Inflammatory macrophage treated with lipopolysaccharide for 4 hours (primary cell): Measurements from ENCODE around the gene CCDC148.
A peak's percentile ranks its signal among the peaks of the same experiment; 100 is the strongest.

Source experiments
- DNase-seq: peaks from one replicate; pipeline ENCODE4 v3.0.0-alpha.2; 2020

The CCDC148 gene

DNA sequence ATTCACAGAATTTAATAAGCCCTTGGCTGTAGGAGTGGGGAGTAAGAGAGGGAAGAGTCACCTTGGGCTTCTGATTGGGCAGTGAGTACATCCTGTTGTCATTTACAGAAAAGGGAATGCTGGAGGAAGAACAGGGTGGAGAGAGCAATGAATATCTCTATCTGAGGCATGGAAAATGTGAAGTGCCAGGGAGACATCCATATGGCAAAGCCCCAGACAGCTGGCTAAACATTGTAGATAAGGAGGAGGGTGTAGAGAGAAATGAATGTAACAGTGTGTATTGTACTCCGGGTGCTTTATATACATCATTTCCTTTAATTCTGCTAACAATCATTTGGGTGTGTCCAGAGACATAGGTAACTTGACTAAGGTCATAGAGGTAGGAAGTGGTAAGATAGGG lies 251.3 kb downstream of the CCDC148 start:
- DNase-seq, result no peak

DNA sequence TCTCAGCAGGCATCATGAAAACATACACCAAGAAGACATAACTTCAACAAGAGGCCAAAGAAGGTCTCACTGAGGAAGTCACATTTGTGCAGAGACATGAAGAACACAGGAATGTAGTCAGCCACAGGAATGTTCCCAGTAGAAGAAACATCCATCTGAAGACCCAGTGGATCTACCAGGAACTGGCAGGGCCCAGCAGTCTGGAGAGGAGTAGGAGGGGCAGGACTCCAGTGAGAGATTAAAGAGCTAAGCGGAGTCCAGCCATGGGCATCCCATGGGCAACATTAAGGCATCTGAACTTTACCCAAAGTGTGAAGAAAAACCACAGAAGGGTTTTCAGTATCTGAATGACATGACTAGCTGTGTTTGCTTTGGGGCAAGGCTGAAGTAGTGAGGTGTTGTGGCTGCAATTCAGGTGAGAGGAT lies 251.8 kb downstream of the CCDC148 start:
- DNase-seq, result no peak

DNA sequence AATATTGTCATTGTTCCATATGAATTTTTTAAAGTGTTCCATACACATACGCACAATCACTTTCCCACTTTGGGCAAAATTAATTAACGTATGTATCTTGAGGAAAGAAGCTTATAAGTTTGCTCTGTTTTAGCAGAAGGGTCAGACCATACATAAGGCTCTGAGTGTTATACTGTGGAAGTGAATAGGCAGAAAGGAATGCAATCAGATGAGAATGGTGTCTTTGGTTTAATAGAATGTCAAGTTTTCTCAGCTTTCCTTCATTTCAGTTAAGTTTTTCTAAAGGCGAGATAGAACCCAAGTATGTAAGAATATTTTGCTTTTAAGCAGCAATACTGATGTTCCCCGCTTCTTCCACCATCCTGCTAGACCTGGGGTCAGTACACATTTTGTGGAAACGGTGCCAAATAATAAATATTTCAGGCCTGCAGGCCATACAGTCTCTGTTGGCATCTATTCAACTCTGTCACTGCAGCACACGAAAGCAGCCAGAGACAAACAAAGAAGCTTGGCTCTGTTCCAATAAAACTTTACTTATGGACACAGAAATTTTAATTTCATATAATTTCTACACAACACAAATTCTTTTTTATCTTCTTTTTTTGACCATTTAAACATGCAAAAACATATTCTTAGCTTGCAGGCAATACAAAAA lies 254.3 kb downstream of the CCDC148 start:
- DNase-seq, result no peak

DNA sequence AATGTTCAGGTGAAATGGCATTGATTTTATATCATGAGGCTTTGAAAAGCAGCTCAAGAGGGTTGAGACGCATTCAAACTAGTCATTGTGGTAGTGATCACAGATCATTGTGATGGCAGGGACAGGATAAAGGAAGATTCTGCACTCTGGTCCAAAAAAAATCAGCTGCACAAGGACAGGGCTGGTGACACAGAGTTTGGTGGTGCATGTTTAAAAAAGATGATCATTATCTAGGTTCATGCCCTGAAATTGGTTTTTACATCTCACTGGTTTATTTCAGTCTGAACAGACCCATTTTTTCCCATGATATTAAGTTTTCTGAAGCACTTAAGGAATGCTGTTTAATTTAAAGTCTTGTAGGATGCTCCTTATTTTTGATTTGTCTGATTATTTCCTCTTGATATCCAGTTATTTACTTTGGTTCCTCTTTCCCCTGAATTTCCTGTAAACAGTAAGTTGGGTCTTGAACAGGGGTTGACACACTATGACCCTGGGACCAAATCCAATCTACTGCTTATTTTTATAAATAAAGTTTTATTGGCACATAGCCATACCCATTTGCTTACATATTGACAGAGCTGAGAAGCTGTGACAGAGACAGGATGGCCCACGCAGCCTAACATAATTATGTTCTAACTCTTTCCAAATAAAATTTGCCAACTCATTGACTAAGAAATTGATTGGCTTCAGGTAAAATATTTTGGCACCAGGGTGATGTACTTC lies 256.5 kb downstream of the CCDC148 start:
- DNase-seq, result no peak

DNA sequence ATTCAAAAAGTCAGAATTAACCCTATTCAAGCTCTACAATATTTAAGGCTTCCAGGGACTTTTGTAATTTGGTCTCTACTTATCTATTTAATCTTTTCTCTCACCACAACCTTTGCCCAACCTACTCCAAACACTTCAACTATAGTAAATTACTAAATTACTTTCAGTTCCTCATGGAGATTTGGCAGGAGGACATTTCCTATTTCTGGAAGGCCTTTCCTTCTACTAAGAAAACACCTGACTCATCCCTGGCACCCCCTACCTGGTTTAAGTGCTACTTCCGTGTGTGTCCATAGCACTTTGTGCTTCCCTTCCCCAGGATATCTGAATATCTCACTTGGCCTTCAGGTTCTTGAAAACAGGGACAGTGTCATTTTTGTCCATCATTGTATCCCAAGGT lies 258.6 kb downstream of the CCDC148 start:
- DNase-seq, result peak; percentile 28

DNA sequence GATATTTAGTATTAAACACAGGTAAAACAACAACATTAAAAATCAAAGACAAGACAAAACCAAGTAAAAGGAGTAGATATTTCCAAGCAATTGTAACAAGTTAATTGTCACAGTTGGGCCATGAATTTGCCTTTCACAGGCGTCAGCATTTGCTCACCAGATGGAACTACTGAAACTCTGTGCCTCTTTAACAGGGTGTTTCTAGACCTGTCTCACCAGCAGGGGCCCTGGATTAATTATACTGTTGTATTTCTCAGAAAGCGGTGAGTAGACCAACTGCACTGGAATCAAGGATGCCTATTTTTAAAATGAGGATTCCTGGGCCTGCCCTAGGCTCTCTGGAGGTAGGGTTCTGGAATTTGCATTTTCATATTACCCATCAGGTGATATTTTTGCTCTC lies 262.3 kb downstream of the CCDC148 start:
- DNase-seq, result no peak

DNA sequence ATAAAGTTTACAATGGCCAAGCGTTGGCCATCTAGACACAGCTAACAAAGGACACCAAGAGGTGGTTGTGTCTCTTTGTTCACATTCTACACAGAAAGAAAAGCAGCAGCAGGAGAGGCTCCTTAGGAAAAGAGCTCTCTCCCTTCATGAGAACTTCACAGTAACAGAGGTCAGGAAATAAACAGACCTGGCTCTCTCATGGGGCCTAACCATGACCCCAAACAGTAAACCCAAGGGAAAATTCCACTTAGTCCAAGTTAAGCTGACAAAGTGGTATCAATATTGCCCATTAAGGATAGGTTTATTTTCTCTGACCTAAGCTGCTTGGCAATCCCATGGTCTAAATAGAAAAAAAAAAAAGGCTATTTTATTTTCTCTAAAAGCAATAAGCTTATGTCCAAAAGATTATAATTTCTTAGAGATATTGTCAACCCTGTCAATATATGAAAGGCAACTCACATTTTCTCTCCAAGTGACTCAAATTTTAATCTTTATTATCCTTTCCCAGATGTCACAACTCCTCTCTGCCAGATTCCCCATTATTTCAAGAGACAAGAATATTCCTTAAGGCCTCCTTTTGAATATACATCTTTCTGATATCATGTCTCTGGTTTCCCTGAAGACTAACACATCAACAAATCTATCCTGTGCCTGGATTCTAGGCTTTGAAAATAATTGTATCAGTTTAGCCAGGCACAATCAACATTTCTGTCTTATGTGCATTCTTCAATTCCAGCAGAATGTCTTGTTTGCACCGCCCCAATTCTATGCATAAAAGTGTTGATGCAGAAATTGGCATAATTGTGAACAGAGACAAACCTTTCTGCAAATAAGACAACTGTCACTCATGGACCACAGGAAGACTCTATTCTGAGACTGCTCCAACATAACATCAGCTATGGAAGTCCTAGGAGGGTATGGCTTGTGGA lies 263.8 kb downstream of the CCDC148 start:
- no peak for DNase-seq

DNA sequence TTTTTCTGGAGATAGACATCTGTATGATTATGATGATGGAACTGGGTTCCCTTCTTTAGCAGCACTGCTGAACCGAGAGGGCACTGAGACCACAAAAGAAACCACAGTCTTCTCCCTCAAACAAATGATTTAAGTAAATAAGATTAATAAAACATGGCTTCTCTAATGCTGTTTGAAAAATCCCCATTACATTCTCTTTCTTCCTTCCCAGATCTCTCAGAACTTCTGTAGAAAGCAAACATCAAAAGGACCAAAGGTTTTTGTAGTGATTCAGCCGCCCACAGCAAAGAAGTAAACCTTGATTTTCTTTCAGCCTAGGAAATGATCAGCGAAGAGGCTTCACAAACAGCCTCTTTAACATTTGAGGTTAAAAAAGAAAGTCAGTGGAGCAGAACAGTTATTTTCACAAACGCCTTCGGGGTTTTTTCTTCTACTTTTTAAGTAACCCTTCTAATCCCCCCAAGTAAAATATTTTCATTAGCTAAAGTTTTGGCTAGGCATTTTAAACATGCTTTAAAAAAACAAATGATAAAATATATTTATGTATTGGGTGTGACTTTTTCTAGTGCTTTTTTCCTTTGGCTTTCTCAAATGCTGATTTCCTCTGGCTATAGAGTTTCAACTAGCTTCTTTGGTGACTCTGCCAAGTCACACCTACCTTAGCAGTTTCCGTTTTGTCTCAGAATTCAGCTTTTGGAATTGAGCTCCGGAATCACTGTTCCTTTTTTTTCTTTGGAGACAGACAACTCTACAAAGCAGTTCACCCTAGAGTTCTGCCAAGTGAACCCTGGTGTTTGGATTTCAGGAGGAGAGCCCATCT lies 265.3 kb downstream of the CCDC148 start:
- DNase-seq, result no peak

DNA sequence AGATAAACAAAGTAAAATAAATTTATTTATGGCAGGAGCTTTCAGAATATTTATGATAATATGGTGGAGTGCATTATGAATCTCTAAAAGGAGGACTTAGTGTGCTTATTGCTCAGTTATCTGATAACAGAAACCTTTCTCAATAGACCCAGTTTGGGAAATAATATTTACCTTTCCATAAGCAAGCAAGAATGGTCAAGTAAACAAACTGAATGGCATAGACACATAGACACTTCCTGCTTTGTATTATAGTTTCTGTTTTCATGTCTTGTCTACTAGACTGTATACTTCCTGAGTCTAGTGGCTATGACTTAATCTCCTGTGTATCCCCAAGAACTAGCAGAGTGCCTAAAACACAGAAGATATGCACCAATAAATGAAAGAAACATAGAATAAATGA lies 267.0 kb downstream of the CCDC148 start:
- DNase-seq, result peak; percentile 24

DNA sequence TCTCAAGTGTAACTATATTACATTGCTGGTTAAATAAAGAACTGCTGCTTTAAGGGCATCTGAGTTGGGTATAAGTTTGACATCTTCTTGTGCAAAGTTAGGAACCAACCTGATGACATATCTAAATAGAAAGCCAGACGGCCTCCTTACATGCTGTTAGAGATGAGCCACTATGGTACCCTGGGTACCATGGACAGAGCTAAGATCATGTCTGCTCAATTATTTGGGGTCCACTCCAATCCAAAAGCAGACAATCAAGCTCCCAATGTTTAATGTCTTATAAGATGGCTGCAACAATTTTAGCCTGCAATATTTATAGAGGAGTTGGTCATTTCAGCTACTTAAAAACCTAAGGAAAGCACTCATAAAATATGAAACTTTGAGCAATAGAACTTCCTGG lies 268.6 kb downstream of the CCDC148 start:
- no peak for DNase-seq

DNA sequence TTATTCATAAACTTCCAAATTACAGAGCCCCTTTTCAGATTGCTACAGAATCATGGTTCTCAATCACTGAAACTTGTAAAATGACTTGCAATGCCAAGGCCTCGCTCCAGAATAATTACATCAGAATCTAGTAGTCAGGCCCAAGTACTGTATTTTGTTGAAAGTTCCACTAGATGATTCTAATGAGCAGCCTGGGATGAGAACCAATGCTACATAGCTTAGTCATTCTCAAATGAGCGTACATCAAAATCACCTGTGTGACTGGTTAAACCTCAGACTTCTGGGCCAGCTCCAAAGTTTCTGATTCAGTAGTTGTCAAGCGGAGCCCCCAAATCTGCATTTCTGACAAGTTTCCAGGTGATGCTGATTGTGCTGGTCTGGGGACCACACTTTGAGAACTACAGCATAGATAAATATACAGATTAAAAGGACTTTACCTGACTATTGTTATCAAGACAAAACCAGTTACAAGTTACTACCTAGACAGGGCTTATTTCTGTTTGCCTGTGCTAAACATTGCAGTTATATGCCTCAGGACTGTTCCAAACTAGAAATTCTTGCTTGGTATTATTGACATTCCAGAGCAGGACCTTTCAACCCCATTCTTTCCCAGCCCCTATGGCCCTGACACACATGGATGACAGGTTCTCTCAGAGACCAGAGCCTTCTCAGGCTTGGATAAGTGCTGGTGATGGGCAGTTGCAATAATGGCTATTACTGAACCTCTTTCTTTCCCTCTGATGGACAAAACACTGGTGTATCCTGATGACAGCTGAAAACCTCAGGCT lies 271.8 kb downstream of the CCDC148 start:
- no peak for DNase-seq

DNA sequence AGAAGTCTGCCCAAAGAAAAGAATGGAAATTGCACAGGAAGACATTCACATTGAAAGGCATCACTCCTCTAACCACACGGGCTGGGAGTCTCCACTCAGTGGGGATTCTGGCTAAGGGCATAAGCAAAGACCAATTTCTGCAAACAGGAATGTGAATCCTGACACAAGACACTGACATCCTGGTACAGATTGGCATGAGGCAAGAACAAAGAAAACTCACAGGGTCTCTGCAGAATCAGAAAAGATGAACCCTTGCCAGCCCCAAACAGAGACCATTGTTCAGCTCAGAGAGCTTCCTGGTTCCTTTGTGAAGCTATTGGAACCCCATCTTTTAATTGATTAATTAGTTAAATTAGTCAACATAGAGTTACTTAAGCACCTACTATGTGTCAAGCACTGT lies 272.6 kb downstream of the CCDC148 start:
- no peak for DNase-seq

DNA sequence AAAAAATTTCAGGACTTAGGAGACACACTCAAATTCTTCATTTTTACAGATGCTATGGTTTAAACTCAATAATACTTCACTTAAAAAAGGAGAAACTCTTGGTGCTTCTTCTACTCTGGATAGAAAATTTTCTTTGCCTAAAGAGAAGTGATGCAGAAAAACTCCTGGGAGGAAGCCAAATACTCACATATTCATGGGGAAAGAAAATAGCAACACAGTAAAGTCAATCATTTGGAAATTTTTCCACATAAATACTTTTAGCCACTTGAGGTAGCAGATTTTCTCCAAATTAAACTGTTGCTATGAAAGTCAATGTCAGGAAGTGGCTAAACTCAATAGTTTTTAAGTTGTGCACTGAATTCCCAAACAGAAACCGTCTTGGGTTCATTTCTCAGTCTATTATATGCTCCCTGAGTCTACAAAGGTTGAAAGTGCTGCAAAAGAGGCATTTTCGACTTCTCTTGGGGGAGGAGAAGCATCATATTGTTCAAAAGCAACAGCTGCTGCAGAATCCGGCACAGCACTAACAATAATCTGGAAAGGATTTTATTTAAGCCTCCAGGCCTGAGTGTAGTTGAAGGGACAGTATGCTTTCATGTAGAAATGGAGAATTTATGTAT lies 273.8 kb downstream of the CCDC148 start:
- DNase-seq, result no peak

DNA sequence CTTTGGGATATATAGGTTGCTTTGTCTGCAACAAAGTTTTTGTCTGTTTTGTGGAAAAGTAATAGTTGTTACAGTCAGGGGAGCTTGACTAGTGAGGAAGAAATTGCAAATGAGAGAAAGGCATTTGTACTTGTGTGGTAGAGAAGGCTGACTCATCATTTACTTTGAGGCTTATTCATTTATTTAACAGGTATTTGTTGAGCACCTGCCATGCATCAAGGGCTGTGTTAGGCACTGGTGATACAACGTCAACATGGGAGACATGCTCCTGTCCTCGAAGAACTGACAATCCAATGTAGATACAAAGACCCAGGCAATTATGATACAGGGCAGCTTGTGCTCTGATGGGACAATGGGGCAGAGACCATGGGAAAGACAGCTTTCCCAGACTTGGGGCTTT lies 275.4 kb downstream of the CCDC148 start:
- DNase-seq, result no peak

DNA sequence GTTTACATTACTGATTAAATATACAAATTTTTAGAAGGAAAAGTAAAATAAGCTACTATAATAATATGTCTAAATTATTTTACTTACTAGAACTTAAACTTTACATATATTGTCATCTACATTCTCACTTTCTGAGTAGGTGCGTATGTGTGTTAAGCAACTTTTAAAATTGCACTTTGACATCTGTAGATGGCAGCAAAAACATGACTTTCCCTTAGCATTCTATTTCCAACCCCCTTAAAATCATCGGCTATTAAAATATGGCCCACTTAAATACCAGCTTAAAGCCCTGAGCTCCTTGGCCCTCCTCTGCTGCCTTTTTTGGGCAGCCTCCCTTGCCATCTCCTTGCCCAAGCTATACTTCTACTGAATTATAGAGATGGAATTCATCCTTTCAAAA lies 276.9 kb downstream of the CCDC148 start:
- peak; percentile 29 for DNase-seq

DNA sequence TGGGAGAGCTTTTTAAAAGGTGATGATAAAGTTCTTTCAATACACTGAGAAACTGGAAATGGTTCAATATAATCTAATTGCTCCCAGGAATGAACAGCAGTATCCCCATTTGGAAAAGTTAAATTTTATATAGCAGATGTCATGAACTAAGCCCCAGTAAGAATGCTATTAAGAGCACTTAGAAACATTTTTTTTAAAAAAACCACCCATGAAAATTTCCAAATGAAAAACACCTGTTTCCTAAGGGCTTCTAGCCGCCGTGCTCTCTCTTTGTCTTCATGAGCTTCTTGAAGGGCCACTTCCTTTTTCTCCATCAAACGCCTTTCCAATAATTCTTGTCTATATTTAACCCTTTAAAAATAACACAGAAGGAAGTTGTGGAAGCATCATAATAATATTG lies 277.9 kb downstream of the CCDC148 start:
- DNase-seq, result no peak

DNA sequence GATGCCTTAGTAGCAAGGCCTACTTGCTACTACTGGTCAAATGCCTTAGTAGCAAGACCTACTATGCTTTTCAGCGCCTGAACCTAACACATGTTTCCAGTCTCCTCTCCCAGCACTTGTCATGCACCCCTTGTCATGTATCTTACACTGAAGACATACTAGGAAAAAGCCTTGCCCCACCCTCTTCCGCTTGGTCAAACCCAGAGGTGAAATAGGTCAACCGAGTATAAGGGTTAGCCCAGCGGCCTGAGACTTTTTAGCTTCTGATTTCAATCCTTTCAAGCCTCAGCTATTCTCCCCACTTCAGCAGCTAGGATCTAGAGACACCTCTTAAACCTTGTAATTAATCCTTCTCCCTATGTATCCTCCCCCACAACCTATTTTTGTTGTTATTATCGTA lies 281.6 kb downstream of the CCDC148 start:
- DNase-seq, result no peak

DNA sequence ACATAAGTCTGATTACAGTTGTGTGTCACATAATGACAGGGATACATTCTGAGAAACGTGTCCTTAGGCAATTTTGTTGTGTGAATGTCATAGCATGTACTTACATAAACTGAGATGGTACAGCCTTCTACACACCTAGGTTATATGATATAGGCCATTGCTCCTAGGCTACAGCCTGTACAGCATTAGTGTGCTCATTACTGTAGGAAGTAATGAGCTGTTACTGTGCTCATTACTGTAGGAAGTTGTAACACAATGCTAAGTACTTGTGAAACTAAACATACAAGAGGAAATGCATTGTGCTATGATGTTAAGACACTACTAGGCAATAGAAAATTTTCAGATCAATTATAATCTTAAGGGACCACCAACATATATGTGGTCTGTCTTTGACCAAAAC lies 282.1 kb downstream of the CCDC148 start:
- DNase-seq, result peak; percentile 15

DNA sequence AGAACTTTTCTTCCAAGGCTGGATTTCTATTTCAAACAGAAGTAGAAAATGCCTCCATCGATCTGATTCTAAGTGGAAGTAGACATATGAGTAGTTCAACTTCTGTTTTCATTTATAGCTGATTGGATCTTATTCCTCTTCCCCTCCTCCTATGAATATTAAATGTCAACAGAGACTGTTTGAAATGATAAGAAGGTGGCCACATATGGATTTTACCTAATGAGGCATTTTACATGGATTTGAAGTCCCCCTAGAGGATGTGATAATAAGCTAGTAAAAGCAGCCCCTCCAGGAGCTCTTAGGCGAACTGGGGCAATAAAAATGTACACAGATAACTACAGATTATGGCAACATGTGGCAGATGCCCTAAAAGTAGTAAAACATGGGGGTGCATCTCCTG lies 283.8 kb downstream of the CCDC148 start:
- DNase-seq, result no peak

DNA sequence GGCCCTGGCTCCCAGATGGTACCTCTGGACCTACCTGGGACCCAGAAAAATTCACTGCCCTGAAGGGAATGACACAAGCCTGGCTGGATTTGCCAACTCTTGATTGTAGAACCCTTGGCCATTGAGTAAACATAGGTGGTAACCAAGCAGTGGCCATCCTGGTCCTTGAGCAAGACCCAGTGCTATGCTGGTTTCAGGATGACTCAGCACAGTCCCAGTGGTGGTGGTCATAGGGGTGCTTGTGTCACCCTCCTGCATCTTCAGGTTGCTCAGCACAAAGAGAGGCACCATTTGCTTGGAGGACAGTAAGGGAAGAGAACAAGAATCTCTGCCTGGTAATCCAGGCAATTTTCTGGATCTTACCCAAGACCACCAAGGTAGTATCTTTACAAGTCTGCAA lies 302.0 kb downstream of the CCDC148 start:
- DNase-seq, result no peak

DNA sequence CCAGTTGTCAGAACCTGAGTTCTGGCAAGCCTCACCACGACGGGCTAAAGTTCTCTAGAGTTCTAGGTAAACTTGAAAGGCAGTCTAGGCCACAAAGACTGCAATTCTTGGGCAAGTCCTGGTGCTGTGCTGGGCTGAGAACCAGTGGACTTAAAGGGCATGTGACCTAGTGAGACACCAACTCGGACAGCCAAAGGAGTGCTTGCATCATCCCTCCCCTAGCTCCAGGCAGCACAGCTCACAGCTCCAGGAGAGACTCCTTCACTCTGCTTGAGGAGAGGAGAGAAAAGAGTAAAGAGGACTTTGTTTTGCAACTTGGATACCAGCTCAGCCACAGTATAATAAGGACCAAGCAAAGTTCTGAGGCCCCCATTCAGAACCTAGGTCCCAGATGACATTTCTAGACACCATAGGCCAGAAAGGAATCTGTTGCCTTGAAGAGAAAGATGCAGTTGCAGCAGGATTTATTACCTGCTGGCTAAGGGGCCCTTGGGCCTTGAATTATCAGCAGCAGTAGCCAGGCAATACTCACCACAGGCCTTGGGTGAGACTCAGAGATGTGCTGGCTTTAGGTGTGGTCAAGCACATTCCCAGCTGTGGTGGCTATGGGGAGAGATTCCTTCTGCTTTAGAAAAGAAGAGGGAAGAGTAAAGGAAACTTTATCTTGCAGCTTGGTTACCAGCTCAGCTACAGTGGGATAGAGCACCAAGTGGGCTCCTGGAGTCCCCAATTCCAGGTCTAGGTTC lies 303.1 kb downstream of the CCDC148 start:
- no peak for DNase-seq
